Heart left ventricle (tissue), 16 donors: Measurements from ENCODE around the gene SNX30. TPM values are rescaled to one million over a fixed set of nuclear protein-coding genes. Genes with fewer than 3 reads are reported as not detected.

ENCODE experiments used
- ATAC-seq, 4 donors: fragments of 200-7000 bp; cut with Tn5 transposase; one replicate each; pipeline ENCODE4 v1.9.1; 2020 to 2022; ENCODE audit warnings: moderate library complexity in 4 of 4, mild to moderate bottlenecking in 3 of 4, moderate number of reproducible peaks in 1 of 4
- DNase-seq, 5 donors: peaks; one replicate each; pipeline ENCODE4 v3.0.0-alpha.2; 2020
- H3K27ac ChIP-seq, 12 donors: fragments of 200-600 bp; sonication (generic) in 4 of 12; one replicate each; pipeline versions ENCODE4 v1.5.0 to v1.8.0; 2016 to 2022; ENCODE audit warnings: mild to moderate bottlenecking in 2 of 12
- H3K27me3 ChIP-seq, 9 donors: fragments of 200-600 bp; sonication (generic) in 2 of 9; one replicate each; pipeline versions ENCODE4 v1.5.1 to v1.8.0; 2016 to 2022; ENCODE audit warnings: mild to moderate bottlenecking in 3 of 9
- H3K36me3 ChIP-seq, 9 donors: fragments of 200-600 bp; sonication (generic) in 2 of 9; one replicate each; pipeline versions ENCODE4 v1.5.0 to v1.8.0; 2018 to 2022; ENCODE audit warnings: mild to moderate bottlenecking in 2 of 9
- H3K4me1 ChIP-seq, 12 donors: fragments of 200-600 bp; sonication (generic) in 4 of 12; one replicate each; pipeline versions ENCODE4 v1.5.0 to v1.8.0; 2016 to 2022; ENCODE audit warnings: mild to moderate bottlenecking in 3 of 12
- H3K4me3 ChIP-seq, 12 donors: fragments of 200-600 bp; sonication (generic) in 4 of 12; one replicate each; pipeline versions ENCODE4 v1.5.0 to v1.8.0; 2017 to 2022; ENCODE audit warnings: mild to moderate bottlenecking in 9 of 12, moderate library complexity in 4 of 12
- H3K9me3 ChIP-seq, 12 donors: fragments of 200-600 bp; sonication (generic) in 4 of 12; one replicate each; pipeline versions ENCODE4 v1.5.0 to v1.8.0; 2016 to 2022; ENCODE audit warnings: mild to moderate bottlenecking in 1 of 12
- POLR2A ChIP-seq, 2 donors: fragments of 450-650 bp; IDR thresholded peaks; one replicate each; pipeline ENCODE4 v1.6.1; 2017; ENCODE audit warnings: antibody characterized with exemption in 2 of 2, mild to moderate bottlenecking in 2 of 2, moderate library complexity in 2 of 2
- WGBS, 4 donors: extraction: QIAGEN DNeasy Blood & Tissue Kit in 2 of 4; methylation state at CpG; one replicate each; pipeline versions ENCODE4 v1.1.5 to v1.1.7; 2013 to 2018; 5-methylcytosine and 5-hydroxymethylcytosine counted together
- intact Hi-C, 10 donors: fragments of 100-400 bp; cut with DNase I; formaldehyde crosslinking; loops; one replicate each; pipeline versions ENCODE4 v1.11.1 to v1.14.2; 2022
- polyA plus RNA-seq, 2 donors: library from polyadenylated mRNA; stranded (reverse); fragments of 200-250 nt; gene quantifications; one replicate each; pipeline ENCODE4 v1.2.3, GENCODE V29; 2013
- total RNA-seq, 9 donors: library from RNA; depleted of rRNA in 2 of 9; stranded (reverse); fragments of >200 nt in 2 of 9; fragmentation: NEBNext Ultra II Directional in 3 of 9; extraction: Animal tissue kit (Norgen Biotek cat#: 25700) in 3 of 9; gene quantifications; one replicate each; pipeline versions ENCODE4 v1.1.0 to v1.2.4, GENCODE V29; 2016 to 2023
- TF ChIP-seq, protein P1 (sequence below), 12 donors: fragments of 200-600 bp; sonication (generic) in 4 of 12; IDR thresholded peaks; one replicate each; pipeline versions ENCODE4 v1.5.0 to v1.8.0; 2018 to 2022; ENCODE audit warnings: antibody characterized with exemption in 12 of 12, mild to moderate bottlenecking in 5 of 12
- donor health status: ischemic (EF 13 %, LVEDD 7.1; RV severe dilation, severe dysfunction).
- donor health status: healthy with polysubstance abuse.
- donor health status: DM: no; HTN: yes; CAD: no.
- donor health status: DM: no; HTN: no; CAD: no.
- donor health status: ischemic (EF 25% LVEDD 6.9; RV normal size, moderate dysfunction).
- donor health status: ischemic (EF 25% LVEDD 5.7; RV mildly dilated, moderate dysfunction).
- donor health status: healthy.
- donor health status: DM: yes; HTN: yes; CAD: no.
- donor health status: ischemic (EF 35%, LVEDD 5.7; RV mildly dilated, moderate dysfunction).
- donor health status: nonischemic (EF 11% LVEDD 7.7; RV severe dilation, severe dysfunction).
- donor health status: DM: yes; HTN: yes; CAD: no.
- donor health status: PGD.
- donor health status: ischemic (EF 29% LVEDD 5.4; RV normal size, mild dysfunction).
- donor health status: nonischemic (EF 23%, LVEDD 6.1; RV moderate dilation, normal function).

SNX30 gene
- total and polyA plus RNA-seq, 11 donors, result 0.95 to 10.3 (median 3.8) TPM

DNA sequence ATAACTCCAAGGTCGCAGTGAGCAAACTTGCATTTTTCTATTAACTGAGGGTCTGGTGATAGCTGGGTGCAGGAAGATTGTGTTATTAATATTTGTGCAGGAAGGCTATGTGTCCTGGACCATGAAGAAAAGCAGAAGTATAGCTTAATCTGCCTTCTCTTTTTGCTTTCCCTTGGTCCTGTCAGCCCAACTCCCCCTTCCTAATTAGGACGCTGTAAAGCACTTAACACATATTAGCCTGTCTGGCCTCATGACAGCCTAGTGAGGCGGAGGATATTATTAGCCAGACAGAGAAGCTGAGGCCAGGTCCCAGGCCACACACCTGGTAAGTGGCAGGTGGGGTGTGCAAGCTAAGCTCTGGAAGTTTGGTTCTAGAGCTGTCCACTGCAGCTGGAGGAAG, 110.6 kb downstream of the SNX30 start:
- peaks cover 0 to 74% (median 4%) of the 10 kb centered on the region in 12 donors for H3K4me1 ChIP-seq
- peak; percentile 5 to 32 (median 13) for ATAC-seq
- no peaks in the 10 kb centered on the region for H3K9me3 ChIP-seq
- H3K27me3 ChIP-seq, result no peaks in the 10 kb centered on the region
- peak overlapping the region in 7 of 12 donors; percentile 6 to 92 (median 25) for H3K27ac ChIP-seq
- DNase-seq, result no peak
- WGBS, 4 donors, result 52 to 63% (median 58%) methylated on average over 3 of the region's 3 CpGs
- TF ChIP-seq, protein P1, sequence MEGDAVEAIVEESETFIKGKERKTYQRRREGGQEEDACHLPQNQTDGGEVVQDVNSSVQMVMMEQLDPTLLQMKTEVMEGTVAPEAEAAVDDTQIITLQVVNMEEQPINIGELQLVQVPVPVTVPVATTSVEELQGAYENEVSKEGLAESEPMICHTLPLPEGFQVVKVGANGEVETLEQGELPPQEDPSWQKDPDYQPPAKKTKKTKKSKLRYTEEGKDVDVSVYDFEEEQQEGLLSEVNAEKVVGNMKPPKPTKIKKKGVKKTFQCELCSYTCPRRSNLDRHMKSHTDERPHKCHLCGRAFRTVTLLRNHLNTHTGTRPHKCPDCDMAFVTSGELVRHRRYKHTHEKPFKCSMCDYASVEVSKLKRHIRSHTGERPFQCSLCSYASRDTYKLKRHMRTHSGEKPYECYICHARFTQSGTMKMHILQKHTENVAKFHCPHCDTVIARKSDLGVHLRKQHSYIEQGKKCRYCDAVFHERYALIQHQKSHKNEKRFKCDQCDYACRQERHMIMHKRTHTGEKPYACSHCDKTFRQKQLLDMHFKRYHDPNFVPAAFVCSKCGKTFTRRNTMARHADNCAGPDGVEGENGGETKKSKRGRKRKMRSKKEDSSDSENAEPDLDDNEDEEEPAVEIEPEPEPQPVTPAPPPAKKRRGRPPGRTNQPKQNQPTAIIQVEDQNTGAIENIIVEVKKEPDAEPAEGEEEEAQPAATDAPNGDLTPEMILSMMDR (IDR thresholded peaks at IDR 0.05), result no peak
- TF ChIP-seq POLR2A (IDR thresholded peaks at IDR 0.05), result no peak
- H3K4me3 ChIP-seq, result peak overlapping the region in 1 of 12 donors; percentile 15
- intact Hi-C loops, result no loop called here
- peaks cover 0 to 4% (median 0%) of the 10 kb centered on the region in 9 donors for H3K36me3 ChIP-seq

DNA sequence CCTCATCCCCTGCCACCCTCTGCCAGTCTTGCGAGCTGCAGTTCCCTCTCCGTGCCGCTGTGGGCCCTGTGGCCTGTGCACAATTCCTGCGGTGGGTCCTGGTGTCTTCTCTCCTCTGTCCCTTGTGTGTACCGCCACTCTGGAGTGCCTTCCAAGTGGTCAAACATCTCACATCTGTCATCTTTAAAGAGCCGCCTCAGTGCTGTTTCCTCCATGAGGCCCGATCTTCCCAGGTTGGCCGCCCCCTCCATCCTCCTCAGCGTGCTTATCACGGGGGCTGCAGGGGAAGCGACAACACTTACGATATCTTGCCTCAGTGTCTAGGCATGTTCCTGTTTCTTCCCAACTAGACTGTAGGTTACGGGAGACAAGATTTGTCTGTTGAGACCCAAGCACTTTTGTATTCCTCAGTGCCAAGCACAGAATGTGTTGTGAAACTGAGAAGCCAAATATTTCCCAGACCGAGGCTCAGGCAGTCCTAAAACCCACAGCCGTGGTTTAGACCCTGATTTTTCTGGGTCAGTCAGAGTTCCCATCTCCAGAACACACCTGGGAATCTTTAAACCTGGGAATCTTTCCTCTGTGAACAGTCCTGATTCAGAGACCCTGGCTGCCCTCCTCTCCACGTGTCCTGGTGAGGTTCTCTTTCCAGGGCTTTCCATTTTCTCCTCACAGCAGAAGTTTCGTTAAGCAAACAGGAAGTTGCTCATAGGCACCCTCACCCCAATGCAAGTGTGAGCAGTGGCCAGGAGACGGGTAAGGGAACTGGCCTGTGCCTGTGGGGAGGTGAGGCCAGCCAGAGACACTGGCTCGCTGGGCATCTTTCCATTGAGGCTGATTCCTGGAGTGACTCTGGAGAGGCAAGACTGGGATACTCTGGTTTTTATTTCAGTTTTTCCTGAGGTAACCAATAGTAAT, 111.3 kb downstream of the SNX30 start:
- peak; percentile 39 to 75 (median 66) for ATAC-seq
- Histone ChIP-seq H3K4me1 (peaks cover 0 to 70% (median 4%) of the 10 kb centered on the region in 12 donors), H3K9me3 (no peaks in the 10 kb centered on the region), H3K4me3 (peak overlapping the region in 1 of 12 donors; percentile 15), H3K27me3 (no peaks in the 10 kb centered on the region), H3K36me3 (peaks cover 0 to 4% (median 0%) of the 10 kb centered on the region in 9 donors), H3K27ac (peak overlapping the region in 9 of 12 donors; percentile 6 to 92 (median 33))
- intact Hi-C loops, result no loop called here
- TF ChIP-seq, protein P1 (IDR thresholded peaks at IDR 0.05), result no peak
- TF ChIP-seq POLR2A (IDR thresholded peaks at IDR 0.05), result no peak
- WGBS, 4 donors, result 67 to 80% (median 71%) methylated on average over 19 of the region's 19 CpGs
- peak in 4 of 5 donors; percentile 37 to 61 (median 45) for DNase-seq

DNA sequence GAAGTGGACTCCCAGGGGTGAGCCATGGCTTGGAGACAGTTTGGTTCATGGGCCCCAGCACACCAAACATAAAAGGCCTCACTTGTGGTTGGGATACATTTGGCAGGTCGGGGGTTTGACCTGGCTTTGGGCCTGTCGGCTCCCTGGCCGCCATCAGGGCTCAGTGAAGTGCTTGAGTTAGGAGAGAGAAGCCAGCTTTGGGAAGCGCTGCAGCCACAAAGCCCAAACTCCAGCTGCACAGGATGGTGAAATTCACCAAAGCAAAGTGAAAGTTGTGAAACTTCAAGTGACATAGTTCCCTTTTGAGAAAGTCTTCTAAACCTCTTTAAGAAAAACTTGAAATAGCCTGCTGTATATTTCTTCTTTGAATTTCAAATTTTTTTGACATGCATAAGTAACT, 112.7 kb downstream of the SNX30 start:
- Histone ChIP-seq H3K27me3 (no peaks in the 10 kb centered on the region), H3K36me3 (peaks cover 0 to 5% (median 0%) of the 10 kb centered on the region in 9 donors), H3K4me3 (no peak overlapping the region), H3K9me3 (no peaks in the 10 kb centered on the region), H3K27ac (peak overlapping the region in 6 of 12 donors; percentile 2 to 92 (median 36)), H3K4me1 (peaks cover 0 to 61% (median 2%) of the 10 kb centered on the region in 12 donors)
- TF ChIP-seq, protein P1 (IDR thresholded peaks at IDR 0.05), result no peak
- TF ChIP-seq POLR2A (IDR thresholded peaks at IDR 0.05), result no peak
- ATAC-seq (peak; percentile 16 to 63 (median 56)), DNase-seq (peak in 2 of 5 donors; percentile 47 to 54)
- intact Hi-C loops, result no loop called here
- WGBS, 4 donors, result 30 to 47% (median 38%) methylated on average over 4 of the region's 4 CpGs

DNA sequence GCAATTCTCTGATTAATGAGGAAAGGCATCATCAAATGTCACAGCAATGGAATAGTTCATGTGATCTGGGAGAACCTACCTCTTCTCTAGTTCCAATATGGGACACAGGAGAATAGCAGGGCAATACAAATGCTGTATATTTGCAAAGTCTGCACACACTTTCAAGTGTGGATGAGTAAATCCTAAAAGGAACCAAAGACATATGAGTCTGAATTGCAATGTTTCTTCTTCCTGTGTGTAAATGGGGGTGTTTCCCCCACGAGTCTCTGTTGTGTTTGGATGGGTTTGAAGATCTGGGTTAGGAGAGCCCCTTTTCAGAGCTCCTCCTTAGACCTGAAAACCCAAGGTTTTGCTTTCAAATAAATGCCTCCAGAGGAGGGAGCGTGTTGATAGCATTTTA, 113.2 kb downstream of the SNX30 start:
- intact Hi-C loops, result no loop called here
- H3K4me1 ChIP-seq, result peaks cover 0 to 56% (median 2%) of the 10 kb centered on the region in 12 donors
- WGBS, 4 donors, result 88 to 95% (median 92%) methylated on average over 2 of the region's 2 CpGs

More for the DNA sequence above, 113.2 kb downstream of the SNX30 start:
- peak overlapping the region in 3 of 12 donors; percentile 13 to 92 (median 19) for H3K27ac ChIP-seq
- no peak for ATAC-seq
- no peak overlapping the region for H3K4me3 ChIP-seq
- no peak for TF ChIP-seq POLR2A (IDR thresholded peaks at IDR 0.05)
- TF ChIP-seq, protein P1 (IDR thresholded peaks at IDR 0.05), result no peak
- no peaks in the 10 kb centered on the region for H3K9me3 ChIP-seq
- H3K27me3 ChIP-seq, result no peaks in the 10 kb centered on the region
- DNase-seq, result no peak
- H3K36me3 ChIP-seq, result peaks cover 0 to 10% (median 3%) of the 10 kb centered on the region in 9 donors
